NCI-H82 treated with DMSO at 0.1 percent for 48 hours (cell line): ENCODE data around the gene ANKRD11.

Source experiments
- DNase-seq: peaks from one replicate; lab custom pipeline; 2025; ENCODE audit not compliant: unreplicated experiment; lab: John Stamatoyannopoulos, UW

The ANKRD11 gene

GRCh38 chr16:89354325-89354724 is 136.0 kb downstream of the ANKRD11 start:
- no peak for DNase-seq

- no peak for DNase-seq
Measured at GRCh38 chr16:89352091-89352681, 138.2 kb downstream of the ANKRD11 start.

GRCh38 chr16:89351645-89352044 is 138.7 kb downstream of the ANKRD11 start:
- no peak for DNase-seq

- no peak for DNase-seq
Measured at GRCh38 chr16:89350701-89351380, 139.5 kb downstream of the ANKRD11 start.

- DNase-seq: no peak
Measured at GRCh38 chr16:89349947-89350633, 140.3 kb downstream of the ANKRD11 start.

GRCh38 chr16:89347807-89348206 is 142.6 kb downstream of the ANKRD11 start:
- no peak for DNase-seq

GRCh38 chr16:89346869-89347268 is 143.5 kb downstream of the ANKRD11 start:
- DNase-seq: no peak

GRCh38 chr16:89345642-89346150 is 144.7 kb downstream of the ANKRD11 start:
- no peak for DNase-seq

GRCh38 chr16:89344846-89345611 is 145.3 kb downstream of the ANKRD11 start:
- no peak for DNase-seq

- DNase-seq: no peak
Measured at GRCh38 chr16:89344458-89344834, 145.9 kb downstream of the ANKRD11 start.

GRCh38 chr16:89343501-89344457 is 146.6 kb downstream of the ANKRD11 start:
- DNase-seq: no peak

GRCh38 chr16:89341697-89342694 is 148.4 kb downstream of the ANKRD11 start:
- DNase-seq: no peak

GRCh38 chr16:89341279-89341678 is 149.1 kb downstream of the ANKRD11 start:
- no peak for DNase-seq

- no peak for DNase-seq
Measured at GRCh38 chr16:89338863-89339262, 151.5 kb downstream of the ANKRD11 start.

- DNase-seq: no peak
Measured at GRCh38 chr16:89337965-89338364, 152.4 kb downstream of the ANKRD11 start.

- no peak for DNase-seq
Measured at GRCh38 chr16:89335803-89336485, 154.4 kb downstream of the ANKRD11 start.

GRCh38 chr16:89334988-89335802 is 155.2 kb downstream of the ANKRD11 start:
- DNase-seq: no peak

GRCh38 chr16:89334461-89334860 is 155.9 kb downstream of the ANKRD11 start:
- no peak for DNase-seq
